Ovary (tissue), 9 donors: ENCODE data around the gene CHKA. TPM values are rescaled to one million over a fixed set of nuclear protein-coding genes. Genes with fewer than 3 reads are reported as not detected.

Experiments used
- DNase-seq, 5 donors: peaks; one replicate each; pipeline ENCODE4 v3.0.0-alpha.2; 2019 to 2020
- H3K27ac ChIP-seq, 2 donors: fragments of 200-600 bp; one replicate each; pipeline versions ENCODE4 v1.5.1 to v1.8.0; 2019 to 2022
- H3K27me3 ChIP-seq: fragments of 200-600 bp; one replicate; pipeline ENCODE4 v1.8.0; 2022
- H3K36me3 ChIP-seq: fragments of 200-600 bp; sonication (generic); one replicate; pipeline ENCODE4 v1.5.1; 2019
- H3K4me1 ChIP-seq: one replicate; pipeline ENCODE4 v1.8.1; 2013; ENCODE audit warnings: mild to moderate bottlenecking, moderate library complexity; ENCODE audit not compliant: insufficient read depth
- H3K4me3 ChIP-seq: fragments of 200-600 bp; sonication (generic); one replicate; pipeline ENCODE4 v1.5.1; 2017
- H3K9me3 ChIP-seq, 2 donors: fragments of 200-600 bp in 1 of 2; sonication (generic) in 1 of 2; one replicate each; pipeline versions ENCODE4 v1.5.1 to v1.8.1; 2013 to 2019; ENCODE audit warnings: mild to moderate bottlenecking in 1 of 2, moderate library complexity in 1 of 2
- CTCF ChIP-seq, 3 donors: fragments of 450-650 bp in 2 of 3; fragments of 200-600 bp in 1 of 3; IDR thresholded peaks; one replicate each; pipeline versions ENCODE4 v1.5.1 to v1.8.0; 2016 to 2022; ENCODE audit warnings: antibody characterized with exemption in 3 of 3, mild to moderate bottlenecking in 1 of 3
- EP300 ChIP-seq: sonication (generic); formaldehyde crosslinking; IDR thresholded peaks from one replicate; pipeline ENCODE4 v1.6.1; 2017; ENCODE audit warnings: antibody characterized with exemption
- POLR2A ChIP-seq: fragments of 450-650 bp; IDR thresholded peaks from one replicate; pipeline ENCODE4 v1.6.1; 2017; ENCODE audit warnings: antibody characterized with exemption, mild to moderate bottlenecking, moderate library complexity
- WGBS, 3 donors: extraction: QIAGEN DNeasy Blood & Tissue Kit in 1 of 3; methylation state at CpG; one replicate each; pipeline versions ENCODE4 v1.1.5 to v1.1.7; 2013 to 2017; 5-methylcytosine and 5-hydroxymethylcytosine counted together
- intact Hi-C, 4 donors: fragments of 100-400 bp; cut with DNase I; formaldehyde crosslinking; loops; one replicate each; pipeline versions ENCODE4 v1.11.0 to v1.15.1; 2022 to 2023
- polyA plus RNA-seq, 2 donors: library from polyadenylated mRNA; stranded (reverse); fragments of 200-250 nt in 1 of 2; fragments of 350-450 nt in 1 of 2; fragmentation: Illumina TruSeq in 1 of 2; extraction: RNeasy Lipid Tissue Mini Kit (QIAGEN cat#74804) in 1 of 2; gene quantifications; one replicate each; pipeline ENCODE4 v1.2.3, GENCODE V29; 2013 to 2014
- total RNA-seq, 7 donors: library from RNA; depleted of rRNA in 2 of 7; stranded (reverse); fragments of >200 nt in 2 of 7; fragmentation: NEBNext Ultra II Directional in 3 of 7; extraction: Animal tissue kit (Norgen Biotek cat#: 25700) in 3 of 7; gene quantifications; one replicate each; pipeline versions ENCODE4 v1.1.0 to v1.2.4, GENCODE V29; 2016 to 2023
- donor health status: DM: no; HTN: no; CAD: no; lungs with moderate emphysema.
- donor health status: DM: no; HTN: no; CAD: no.
- donor health status: Bipolar disorder and iron deficiency.
- donor health status: DM: yes; HTN: yes; CAD: no.
- donor health status: DM: no; HTN: no; CAD: no.
- donor health status: DM: yes; HTN: yes; CAD: no.

CHKA gene
- total and polyA plus RNA-seq, 9 donors, result 15.6 to 45.3 (median 30.5) TPM

GRCh38 chr11:68082481-68082880, 38.7 kb downstream of the CHKA start:
- intact Hi-C loops, result no loop called here
- no peaks in the 10 kb centered on the region for H3K9me3 ChIP-seq
- no peak for DNase-seq
- H3K36me3 ChIP-seq, result no peaks in the 10 kb centered on the region
- H3K4me3 ChIP-seq, result no peak overlapping the region
- no peaks in the 10 kb centered on the region for H3K4me1 ChIP-seq
- TF ChIP-seq EP300, result no peak
- TF ChIP-seq CTCF (IDR thresholded peaks at IDR 0.05), result no peak
- TF ChIP-seq POLR2A, result no peak
- 46 to 55% (median 54%) methylated on average over 3 of the region's 3 CpGs for WGBS, 3 donors
- no peak overlapping the region for H3K27ac ChIP-seq
- H3K27me3 ChIP-seq, result no peaks in the 10 kb centered on the region

GRCh38 chr11:68081691-68082090, 39.5 kb downstream of the CHKA start:
- TF ChIP-seq CTCF (IDR thresholded peaks at IDR 0.05) (no peak), POLR2A (no peak), EP300 (no peak)

GRCh38 chr11:68080860-68081259, 40.3 kb downstream of the CHKA start:
- DNase-seq, result no peak
- no peak overlapping the region for H3K4me3 ChIP-seq
- H3K9me3 ChIP-seq, result no peaks in the 10 kb centered on the region
- H3K27me3 ChIP-seq, result no peaks in the 10 kb centered on the region
- H3K36me3 ChIP-seq, result no peaks in the 10 kb centered on the region
- WGBS, 3 donors, result 92 to 95% (median 95%) methylated on average over 8 of the region's 8 CpGs
- intact Hi-C loops, result no loop called here
- no peaks in the 10 kb centered on the region for H3K4me1 ChIP-seq
- TF ChIP-seq EP300 (no peak), CTCF (IDR thresholded peaks at IDR 0.05) (no peak), POLR2A (no peak)
- H3K27ac ChIP-seq, result no peak overlapping the region

More at GRCh38 chr11:68081691-68082090, 39.5 kb downstream of the CHKA start:
- H3K4me1 ChIP-seq, result no peaks in the 10 kb centered on the region
- WGBS, 3 donors, result 42 to 60% (median 51%) methylated on average over 9 of the region's 9 CpGs
- no peaks in the 10 kb centered on the region for H3K27me3 ChIP-seq
- no peaks in the 10 kb centered on the region for H3K9me3 ChIP-seq
- H3K4me3 ChIP-seq, result no peak overlapping the region
- intact Hi-C loops, result no loop called here
- peak in 1 of 5 donors; percentile 21 for DNase-seq
- H3K27ac ChIP-seq, result no peak overlapping the region
- H3K36me3 ChIP-seq, result no peaks in the 10 kb centered on the region

- Histone ChIP-seq H3K36me3 (no peaks in the 10 kb centered on the region), H3K4me3 (no peak overlapping the region), H3K27me3 (no peaks in the 10 kb centered on the region), H3K27ac (no peak overlapping the region), H3K4me1 (no peaks in the 10 kb centered on the region), H3K9me3 (no peaks in the 10 kb centered on the region)
- TF ChIP-seq POLR2A (no peak), EP300 (no peak), CTCF (IDR thresholded peaks at IDR 0.05) (no peak)
- whole genome bisulfite sequencing, 3 donors, result 61 to 74% (median 64%) methylated on average over 8 of the region's 8 CpGs
- no peak for DNase-seq
- intact Hi-C loops, result no loop called here
Measured at GRCh38 chr11:68077617-68078582, 43.3 kb downstream of the CHKA start.
